GM12878 (cell line): ENCODE measurements around the gene IFNL3. TPM values are rescaled to one million over a fixed set of nuclear protein-coding genes. Genes with fewer than 3 reads are reported as not detected.

ENCODE experiments used
- ATAC-seq: fragments of 200-7000 bp; cut with Tn5 transposase; 3 replicates; pipeline ENCODE4 v1.9.1; 2020; ENCODE audit warnings: mild to moderate bottlenecking, moderate library complexity
- BruUV-seq: library from RNA; stranded (reverse); fragments of 400-500 nt; replicated peaks from 2 replicates; lab custom pipeline; 2021; lab: Mats Ljungman, UMichigan
- CTCF ChIA-PET: fragments of 300-600 bp; sonication (Branson Sonifier 250); formaldehyde crosslinking; extraction: SDS; loops from one replicate; lab custom pipeline; 2021; ENCODE audit warnings: inconsistent platforms; lab: Yijun Ruan, JAX
- POLR2A ChIA-PET: fragments of 350-600 bp; formaldehyde crosslinking; extraction: SDS; loops from one replicate; lab custom pipeline; 2021; ENCODE audit warnings: inconsistent platforms; lab: Charles Lee
- RAD21 ChIA-PET: fragments of 300-600 bp; sonication (Branson Sonifier 250); formaldehyde crosslinking; loops from one replicate; lab custom pipeline; 2023; ENCODE audit warnings: antibody characterized with exemption; ENCODE audit not compliant: unreplicated experiment; lab: Charles Lee
- SMC1A ChIA-PET: fragments of 300-600 bp; sonication (Branson Sonifier 250); formaldehyde crosslinking; loops from one replicate; lab custom pipeline; 2023; ENCODE audit not compliant: unreplicated experiment, uncharacterized antibody; lab: Charles Lee
- DNase-seq: peaks from one replicate; pipeline ENCODE4 v3.0.0-alpha.2; 2011; ENCODE audit warnings: low read depth, low spot score
- FAIRE-seq: peaks from 3 replicates; lab custom pipeline; 2011; peaks lifted over from hg19 to GRCh38; lab: Jason Lieb, UNC
- H2AFZ ChIP-seq: 2 replicates; pipeline ENCODE4 v1.6.0; 2011; ENCODE audit warnings: low read depth, low read length, control low read depth; ENCODE audit not compliant: control insufficient read depth
- H3K27ac ChIP-seq: 2 replicates; pipeline ENCODE4 v1.5.1; 2011; ENCODE audit warnings: control low read depth; ENCODE audit not compliant: control insufficient read depth, insufficient read depth
- H3K27me3 ChIP-seq, 2 experiments: replicated peaks in 1 of 2; 2 replicates each; pipeline versions ENCODE4 v1.6.0 to v1.6.1; 2011; ENCODE audit warnings: low read length in 1 of 2; ENCODE audit not compliant: control insufficient read depth in 2 of 2, insufficient read depth in 2 of 2
- H3K36me3 ChIP-seq, 2 experiments: 2 replicates each; pipeline ENCODE4 v1.5.1; 2011; ENCODE audit warnings: low read length in 1 of 2; ENCODE audit not compliant: control insufficient read depth in 2 of 2, insufficient read depth in 2 of 2
- H3K4me1 ChIP-seq: 2 replicates; pipeline ENCODE4 v1.6.1; 2011; ENCODE audit warnings: mild to moderate bottlenecking, low read length, moderate library complexity, mixed read lengths; ENCODE audit not compliant: control insufficient read depth, insufficient read depth
- H3K4me2 ChIP-seq: 2 replicates; pipeline ENCODE4 v1.6.0; 2011; ENCODE audit warnings: control low read depth; ENCODE audit not compliant: control insufficient read depth, insufficient read depth
- H3K4me3 ChIP-seq: fragments of 200-600 bp; sonication (generic); 2 replicates; pipeline ENCODE4 v1.5.1; 2016
- H3K79me2 ChIP-seq: 2 replicates; pipeline ENCODE4 v1.6.0; 2011; ENCODE audit warnings: low read length; ENCODE audit not compliant: control insufficient read depth, insufficient read depth
- H3K9ac ChIP-seq: 2 replicates; pipeline ENCODE4 v1.8.0; 2011; ENCODE audit warnings: low read length, control low read depth, mixed read lengths; ENCODE audit not compliant: control insufficient read depth, insufficient read depth
- H3K9me3 ChIP-seq: replicated peaks from 3 replicates; pipeline ENCODE4 v1.5.1; 2011; ENCODE audit warnings: mild to moderate bottlenecking, low read length; ENCODE audit not compliant: control insufficient read depth, insufficient read depth
- H4K20me1 ChIP-seq: 2 replicates; pipeline ENCODE4 v1.6.0; 2011; ENCODE audit not compliant: control insufficient read depth, insufficient read depth
- CTCF ChIP-seq, 3 experiments: IDR thresholded peaks in 2 of 3; conservative IDR thresholded peaks in 1 of 3; 2 replicates each; pipeline ENCODE4 v1.5.1; 2011; ENCODE audit warnings: low read depth in 3 of 3, low read length in 3 of 3, mild to moderate bottlenecking in 3 of 3, control low read depth in 2 of 3, moderate library complexity in 2 of 3, inconsistent platforms in 1 of 3, mixed read lengths in 1 of 3; ENCODE audit not compliant: control insufficient read depth in 2 of 3, insufficient read depth in 1 of 3; ENCODE audit errors: extremely low read depth in 1 of 3
- ESRRA ChIP-seq: IDR thresholded peaks from 2 replicates; pipeline ENCODE4 v1.6.1; 2012; ENCODE audit warnings: mild to moderate bottlenecking, low read length, improper control_type of control experiment
- HSF1 ChIP-seq: fragments of 150-350 bp; IDR thresholded peaks from 2 replicates; pipeline ENCODE4 v1.6.1; 2014; ENCODE audit warnings: mild to moderate bottlenecking, low read depth, low read length
- JUND ChIP-seq: IDR thresholded peaks from 2 replicates; pipeline ENCODE4 v1.6.1; 2012; ENCODE audit warnings: low read depth, mild to moderate bottlenecking, low read length, improper control_type of control experiment, moderate library complexity
- MYB ChIP-seq: fragments of 150-350 bp; IDR thresholded peaks from 2 replicates; pipeline ENCODE4 v1.6.1; 2014; ENCODE audit warnings: mild to moderate bottlenecking, low read depth, low read length, borderline replicate concordance
- REST ChIP-seq: IDR thresholded peaks from 2 replicates; pipeline ENCODE4 v1.6.1; 2012; ENCODE audit warnings: mild to moderate bottlenecking, low read depth, low read length
- SMC3 ChIP-seq: IDR thresholded peaks from 2 replicates; pipeline ENCODE4 v1.6.1; 2011; ENCODE audit warnings: low read length, improper control_type of control experiment, borderline replicate concordance
- ZBTB33 ChIP-seq: fragments of 450-650 bp; IDR thresholded peaks from 2 replicates; pipeline ENCODE4 v1.6.1; 2017; ENCODE audit warnings: mild to moderate bottlenecking
- WGBS: methylation state at CpG from one replicate; pipeline ENCODE4 v1.1.6; 2016; ENCODE audit warnings: low lambda C conversion rate; ENCODE audit not compliant: insufficient replicate concordance, insufficient coverage; ENCODE audit errors: missing lambda C conversion rate; 5-methylcytosine and 5-hydroxymethylcytosine counted together
- in situ Hi-C: fragments of 300-500 bp; cut with MboI; formaldehyde crosslinking; loops from 9 replicates; pipeline ENCODE4 v1.14.3; 2018; ENCODE audit warnings: mixed read lengths
- intact Hi-C: fragments of 100-400 bp; cut with micrococcal nuclease; formaldehyde crosslinking; loops from one replicate; pipeline ENCODE4 v1.14.2; 2022; ENCODE audit not compliant: unreplicated experiment
- polyA plus RNA-seq, 11 experiments: library from polyadenylated mRNA; depleted of rRNA in 4 of 11; unstranded in 6 of 11; stranded (reverse) in 5 of 11; fragments of >200 nt; fragmentation: Nextera tagmentation in 4 of 11; fragmentation: Illumina TruSeq in 1 of 11; extraction: Ambion mirVana in 4 of 11; extraction: Trizol in 1 of 11; gene quantifications; 1 replicate in 1 of 11; 2 replicates in 10 of 11; pipeline versions ENCODE4 v1.2.1 to v1.2.3, GENCODE V29; 2011 to 2016; ENCODE audit warnings: inconsistent platforms in 2 of 11, missing spikeins in 2 of 11, low read depth in 1 of 11
- total RNA-seq, 4 experiments: library from RNA; depleted of rRNA in 3 of 4; stranded (reverse); fragments of >200 nt in 3 of 4; fragmentation: Illumina TruSeq in 1 of 4; extraction: Trizol in 1 of 4; gene quantifications; 2 replicates each; pipeline versions ENCODE4 v1.2.1 to v1.2.3, GENCODE V29; 2013 to 2021

Gene IFNL3
- total and polyA plus RNA-seq, 10 of the 15 experiments (the other 5 are each of a cell fraction or from before 2014, with no cell fraction given), result not detected

DNA sequence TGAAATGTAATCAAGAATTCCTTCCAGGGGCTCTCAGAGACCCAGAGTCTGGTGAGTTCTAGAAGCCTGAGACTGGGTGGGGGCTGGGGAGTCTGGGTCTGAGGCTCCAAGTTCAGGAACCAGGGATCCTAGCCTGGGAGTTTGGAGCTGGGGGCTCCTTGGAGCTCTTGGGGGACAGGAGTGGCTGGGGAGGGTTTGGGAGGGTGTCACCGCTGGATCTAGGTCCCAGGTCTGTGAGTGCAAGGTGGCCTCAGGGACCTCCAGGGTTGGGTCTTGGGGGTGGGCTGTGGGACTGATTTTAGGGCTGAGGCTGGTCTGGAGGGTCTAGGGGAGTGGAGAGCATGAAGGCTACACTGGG lies 41.8 kb downstream of the IFNL3 start:
- Histone ChIP-seq H3K27ac (no peak overlapping the region), H3K79me2 (no peaks in the 10 kb centered on the region), H3K4me3 (no peak overlapping the region), H2AFZ (no peak overlapping the region), H4K20me1 (no peaks in the 10 kb centered on the region), H3K9me3 (no peaks in the 10 kb centered on the region), H3K27me3 (peaks cover 2 to 3% of the 10 kb centered on the region in 2 experiments; a peak in 1 of 4 replicates), H3K4me1 (no peaks in the 10 kb centered on the region), H3K4me2 (no peak overlapping the region), H3K36me3 (no peaks in the 10 kb centered on the region), H3K9ac (no peak overlapping the region)
- ATAC-seq, result no peak
- WGBS, result 100% methylated on average over 1 of the region's 1 CpG
- no TSS peak for BruUV-seq
- in situ Hi-C loops (no loop called here), intact Hi-C loops (no loop called here)
- no peak for DNase-seq
- FAIRE-seq, result no peak
- TF ChIP-seq REST (no peak), ZBTB33 (no peak), HSF1 (no peak), MYB (no peak), ESRRA (no peak), SMC3 (no peak), JUND (no peak), CTCF (IDR thresholded peaks at IDR 0.05 in 2 of 3, conservative IDR thresholded peaks at IDR 0.05 in 1 of 3; ENCODE audit: control insufficient read depth in 2 of 3, extremely low read depth in 1 of 3, insufficient read depth in 1 of 3, low read depth in 3 of 3, low read length in 3 of 3) (no peak)
- ChIA-PET CTCF (interaction anchor here (0.7 kb wide), 1 partner anchor 445 kb away, joined by 3 read pairs; no protein-coding TSS in a partner anchor), SMC1A (no interaction called here), RAD21 (no interaction called here), POLR2A (no interaction called here)
